Measurements from ENCODE around the gene PSRC1. TPM values are rescaled to one million over a fixed set of nuclear protein-coding genes. Genes with fewer than 3 reads are reported as not detected.

Gene PSRC1
- total RNA-seq, 1 donor from 2014 or later = 4.2 TPM

DNA sequence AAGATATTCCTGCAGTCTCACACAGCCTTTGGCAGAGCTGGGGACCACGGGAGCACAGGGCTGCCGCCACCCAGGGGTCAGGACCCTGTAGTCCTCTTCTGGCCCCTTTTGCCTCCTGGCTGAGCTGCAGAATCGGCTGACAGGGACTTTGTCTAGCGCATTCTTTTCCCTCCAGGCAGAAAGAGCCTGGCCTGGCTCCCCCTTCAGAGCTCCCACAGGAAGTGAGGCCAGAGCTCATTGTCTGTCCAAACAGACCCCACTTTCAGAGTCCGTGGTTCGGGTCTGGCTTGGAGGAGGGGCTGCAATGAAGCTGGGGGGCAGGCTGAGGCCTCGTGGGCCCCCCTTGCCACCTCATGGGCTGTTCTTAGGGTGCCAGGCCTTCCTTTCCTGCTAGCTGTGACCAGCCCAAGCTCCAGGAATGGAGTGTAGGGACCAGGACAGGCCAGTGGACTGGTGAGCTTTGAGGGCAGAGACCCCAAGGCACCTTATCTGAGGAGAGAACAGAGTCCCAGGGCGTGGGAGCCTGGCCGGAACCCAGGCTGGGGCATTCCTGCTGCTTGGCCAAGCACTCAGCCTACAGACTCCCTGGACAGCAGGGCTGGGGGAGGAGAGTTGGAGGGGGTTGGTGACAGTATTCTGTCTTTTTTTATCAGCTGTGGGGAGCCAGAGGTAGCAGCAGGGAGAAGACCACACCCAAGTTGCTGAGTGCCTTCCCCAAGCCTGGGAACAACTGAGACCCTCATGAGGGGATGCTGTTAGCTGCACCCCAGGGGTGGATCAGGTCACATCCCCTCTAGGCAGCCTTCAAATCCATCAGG is 28.9 kb downstream of the PSRC1 start:
- H3K9me3 ChIP-seq = no peaks in the 10 kb centered on the region
- ATAC-seq (peak in 1 of 2 donors; percentile 11), DNase-seq (no peak)
- no peaks in the 10 kb centered on the region for H3K36me3 ChIP-seq
- peaks cover 26% of the 10 kb centered on the region for H3K4me1 ChIP-seq
- peak overlapping the region; percentile 66 for H3K27ac ChIP-seq
- no peaks in the 10 kb centered on the region for H3K27me3 ChIP-seq (ENCODE audit: low read depth)
- TF ChIP-seq, protein P1, sequence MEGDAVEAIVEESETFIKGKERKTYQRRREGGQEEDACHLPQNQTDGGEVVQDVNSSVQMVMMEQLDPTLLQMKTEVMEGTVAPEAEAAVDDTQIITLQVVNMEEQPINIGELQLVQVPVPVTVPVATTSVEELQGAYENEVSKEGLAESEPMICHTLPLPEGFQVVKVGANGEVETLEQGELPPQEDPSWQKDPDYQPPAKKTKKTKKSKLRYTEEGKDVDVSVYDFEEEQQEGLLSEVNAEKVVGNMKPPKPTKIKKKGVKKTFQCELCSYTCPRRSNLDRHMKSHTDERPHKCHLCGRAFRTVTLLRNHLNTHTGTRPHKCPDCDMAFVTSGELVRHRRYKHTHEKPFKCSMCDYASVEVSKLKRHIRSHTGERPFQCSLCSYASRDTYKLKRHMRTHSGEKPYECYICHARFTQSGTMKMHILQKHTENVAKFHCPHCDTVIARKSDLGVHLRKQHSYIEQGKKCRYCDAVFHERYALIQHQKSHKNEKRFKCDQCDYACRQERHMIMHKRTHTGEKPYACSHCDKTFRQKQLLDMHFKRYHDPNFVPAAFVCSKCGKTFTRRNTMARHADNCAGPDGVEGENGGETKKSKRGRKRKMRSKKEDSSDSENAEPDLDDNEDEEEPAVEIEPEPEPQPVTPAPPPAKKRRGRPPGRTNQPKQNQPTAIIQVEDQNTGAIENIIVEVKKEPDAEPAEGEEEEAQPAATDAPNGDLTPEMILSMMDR (IDR thresholded peaks at IDR 0.05) = no peak
- no peak overlapping the region for H3K4me3 ChIP-seq
- intact Hi-C loops (cut with DNase I) = no loop called here

DNA sequence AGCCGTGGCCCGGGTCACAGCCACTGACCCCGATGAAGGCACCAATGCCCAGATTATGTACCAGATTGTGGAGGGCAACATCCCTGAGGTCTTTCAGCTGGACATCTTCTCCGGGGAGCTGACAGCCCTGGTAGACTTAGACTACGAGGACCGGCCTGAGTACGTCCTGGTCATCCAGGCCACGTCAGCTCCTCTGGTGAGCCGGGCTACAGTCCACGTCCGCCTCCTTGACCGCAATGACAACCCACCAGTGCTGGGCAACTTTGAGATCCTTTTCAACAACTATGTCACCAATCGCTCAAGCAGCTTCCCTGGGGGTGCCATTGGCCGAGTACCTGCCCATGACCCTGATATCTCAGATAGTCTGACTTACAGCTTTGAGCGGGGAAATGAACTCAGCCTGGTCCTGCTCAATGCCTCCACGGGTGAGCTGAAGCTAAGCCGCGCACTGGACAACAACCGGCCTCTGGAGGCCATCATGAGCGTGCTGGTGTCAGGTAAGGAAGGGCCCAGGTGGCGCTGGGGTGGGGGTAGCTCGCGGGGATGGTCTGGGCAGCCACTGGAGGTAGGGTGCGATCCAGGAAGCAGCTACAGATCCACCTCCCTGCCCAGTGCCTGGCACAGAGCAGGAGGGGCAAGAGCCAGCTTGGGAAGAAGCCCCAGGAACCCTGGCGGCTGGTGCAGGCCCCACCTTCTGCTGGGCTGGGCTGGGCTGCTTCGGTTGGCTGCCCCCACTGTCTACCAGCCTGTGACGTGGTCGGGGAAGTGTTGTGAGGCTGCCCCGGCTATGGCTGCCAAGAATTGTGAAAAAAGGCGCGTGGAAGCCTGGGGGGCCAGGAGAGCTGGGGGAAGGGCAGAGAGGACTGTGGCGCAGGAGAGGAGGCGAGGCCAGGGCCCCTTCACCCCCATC is 29.8 kb downstream of the PSRC1 start:
- no peaks in the 10 kb centered on the region for H3K36me3 ChIP-seq
- no peak for DNase-seq
- H3K27me3 ChIP-seq (ENCODE audit: low read depth) = peaks cover 5% of the 10 kb centered on the region
- TF ChIP-seq, protein P1 (IDR thresholded peaks at IDR 0.05) = no peak
- peaks cover 31% of the 10 kb centered on the region for H3K4me1 ChIP-seq
- intact Hi-C loops (cut with DNase I) = no loop called here
- no peaks in the 10 kb centered on the region for H3K9me3 ChIP-seq
- ATAC-seq = no peak
- no peak overlapping the region for H3K4me3 ChIP-seq
- H3K27ac ChIP-seq = peak overlapping the region; percentile 66

DNA sequence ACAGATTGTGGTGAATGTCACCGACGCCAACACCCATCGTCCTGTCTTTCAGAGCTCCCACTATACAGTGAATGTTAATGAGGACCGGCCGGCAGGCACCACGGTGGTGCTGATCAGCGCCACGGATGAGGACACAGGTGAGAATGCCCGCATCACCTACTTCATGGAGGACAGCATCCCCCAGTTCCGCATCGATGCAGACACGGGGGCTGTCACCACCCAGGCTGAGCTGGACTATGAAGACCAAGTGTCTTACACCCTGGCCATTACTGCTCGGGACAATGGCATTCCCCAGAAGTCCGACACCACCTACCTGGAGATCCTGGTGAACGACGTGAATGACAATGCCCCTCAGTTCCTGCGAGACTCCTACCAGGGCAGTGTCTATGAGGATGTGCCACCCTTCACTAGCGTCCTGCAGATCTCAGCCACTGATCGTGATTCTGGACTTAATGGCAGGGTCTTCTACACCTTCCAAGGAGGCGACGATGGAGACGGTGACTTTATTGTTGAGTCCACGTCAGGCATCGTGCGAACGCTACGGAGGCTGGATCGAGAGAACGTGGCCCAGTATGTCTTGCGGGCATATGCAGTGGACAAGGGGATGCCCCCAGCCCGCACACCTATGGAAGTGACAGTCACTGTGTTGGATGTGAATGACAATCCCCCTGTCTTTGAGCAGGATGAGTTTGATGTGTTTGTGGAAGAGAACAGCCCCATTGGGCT is 30.6 kb downstream of the PSRC1 start:
- peaks cover 31% of the 10 kb centered on the region for H3K4me1 ChIP-seq
- H3K27me3 ChIP-seq (ENCODE audit: low read depth) = peaks cover 6% of the 10 kb centered on the region
- H3K36me3 ChIP-seq = no peaks in the 10 kb centered on the region
- no peaks in the 10 kb centered on the region for H3K9me3 ChIP-seq
- intact Hi-C loops (cut with DNase I) = no loop called here
- no peak overlapping the region for H3K27ac ChIP-seq
- no peak for ATAC-seq
- no peak for DNase-seq
- no peak overlapping the region for H3K4me3 ChIP-seq
- TF ChIP-seq, protein P1 (IDR thresholded peaks at IDR 0.05) = no peak

- TF ChIP-seq, protein P1 (IDR thresholded peaks at IDR 0.05) = no peak
Measured at GRCh38 chr1:109251277-109252166, 31.4 kb downstream of the PSRC1 start.

More at GRCh38 chr1:109251277-109252166, 31.4 kb downstream of the PSRC1 start:
- ATAC-seq = no peak
- intact Hi-C loops (cut with DNase I) = no loop called here
- H3K9me3 ChIP-seq = no peaks in the 10 kb centered on the region
- no peak for DNase-seq
- H3K36me3 ChIP-seq = no peaks in the 10 kb centered on the region
- H3K27ac ChIP-seq = no peak overlapping the region
- peaks cover 6% of the 10 kb centered on the region for H3K27me3 ChIP-seq (ENCODE audit: low read depth)
- H3K4me1 ChIP-seq = peaks cover 31% of the 10 kb centered on the region
- H3K4me3 ChIP-seq = no peak overlapping the region

Data from lower lobe of right lung (tissue), 2 donors.